Neural cell (in vitro differentiated cells): ENCODE results near the gene ASPRV1. TPM values are rescaled to one million over a fixed set of nuclear protein-coding genes. Genes with fewer than 3 reads are reported as not detected.

ENCODE experiments used
- H2AFZ ChIP-seq: fragments of 200-600, 300-800 bp; sonication (generic), shearing (Covaris generic); 2 replicates; pipeline ENCODE4 v1.6.0; 2014; ENCODE audit warnings: low read depth, mild to moderate bottlenecking, antibody characterized with exemption, low read length, moderate library complexity
- H3F3A ChIP-seq: fragments of 200-600 bp; shearing (Covaris generic); 2 replicates; pipeline ENCODE4 v1.6.1; 2016; ENCODE audit warnings: mild to moderate bottlenecking, moderate library complexity, mixed read lengths, antibody characterized with exemption, low read length; ENCODE audit not compliant: insufficient read depth, poor library complexity, severe bottlenecking
- H3K27ac ChIP-seq: fragments of 200-600, 300-800 bp; sonication (generic), shearing (Covaris generic); 2 replicates; pipeline ENCODE4 v1.5.1; 2014; ENCODE audit warnings: mild to moderate bottlenecking, low read length, moderate library complexity
- H3K27me3 ChIP-seq: fragments of 300-800, 200-600 bp; sonication (generic), shearing (Covaris generic); 2 replicates; pipeline ENCODE4 v1.6.0; 2014; ENCODE audit warnings: mild to moderate bottlenecking, low read depth, low read length, moderate library complexity; ENCODE audit not compliant: insufficient read depth
- H3K36me3 ChIP-seq: fragments of 300-800, 200-600 bp; sonication (generic), shearing (Covaris generic); 2 replicates; pipeline ENCODE4 v1.5.1; 2014; ENCODE audit warnings: mild to moderate bottlenecking, antibody characterized with exemption, low read length, moderate library complexity; ENCODE audit not compliant: insufficient read depth
- H3K4me2 ChIP-seq: fragments of 300-800, 200-600 bp; sonication (generic), shearing (Covaris generic); 2 replicates; pipeline ENCODE4 v1.6.0; 2014; ENCODE audit warnings: mild to moderate bottlenecking, low read length
- H3K4me3 ChIP-seq: fragments of 300-800, 200-600 bp; sonication (generic), shearing (Covaris generic); 2 replicates; pipeline ENCODE4 v1.5.1; 2014; ENCODE audit warnings: mild to moderate bottlenecking, low read length, moderate library complexity
- H3K79me2 ChIP-seq: fragments of 200-600 bp; shearing (Covaris generic); replicated peaks from 2 replicates; pipeline ENCODE4 v1.6.0; 2014; ENCODE audit warnings: mild to moderate bottlenecking, low read length, moderate library complexity; ENCODE audit not compliant: insufficient read depth
- H3K9ac ChIP-seq: fragments of 300-800, 200-600 bp; sonication (generic), shearing (Covaris generic); 2 replicates; pipeline ENCODE4 v1.6.1; 2016; ENCODE audit warnings: mild to moderate bottlenecking, low read length, mixed read lengths
- H3K9me2 ChIP-seq: fragments of 200-600 bp; shearing (Covaris generic); 2 replicates; pipeline ENCODE4 v1.6.1; 2016; ENCODE audit warnings: mild to moderate bottlenecking, low read length, mixed read lengths; ENCODE audit not compliant: insufficient read depth
- H3K9me3 ChIP-seq: fragments of 200-600, 300-800 bp; sonication (generic), shearing (Covaris generic); 2 replicates; pipeline ENCODE4 v1.6.1; 2016; ENCODE audit warnings: mild to moderate bottlenecking, mixed run types, low read length, moderate library complexity, mixed read lengths
- H4K20me1 ChIP-seq: fragments of 200-600 bp; shearing (Covaris generic); 2 replicates; pipeline ENCODE4 v1.6.1; 2016; ENCODE audit warnings: mild to moderate bottlenecking, mixed run types; ENCODE audit not compliant: insufficient read depth
- EP300 ChIP-seq: fragments of 450-650 bp; conservative IDR thresholded peaks from 2 replicates; pipeline ENCODE4 v1.6.1; 2014; ENCODE audit warnings: antibody characterized with exemption, mild to moderate bottlenecking, moderate library complexity; ENCODE audit not compliant: poor library complexity, severe bottlenecking
- EZH2 ChIP-seq: fragments of 200-600, 300-800 bp; shearing (Covaris generic), sonication (generic); IDR thresholded peaks from 2 replicates; pipeline ENCODE4 v1.6.1; 2014; ENCODE audit warnings: antibody characterized with exemption, low read length, borderline replicate concordance, mild to moderate bottlenecking; ENCODE audit not compliant: insufficient read depth, poor library complexity, severe bottlenecking
- MXI1 ChIP-seq: fragments of 450-650 bp; conservative IDR thresholded peaks from 2 replicates; pipeline ENCODE4 v1.6.1; 2014; ENCODE audit warnings: antibody characterized with exemption, mild to moderate bottlenecking; ENCODE audit not compliant: poor library complexity, severe bottlenecking
- POLR2AphosphoS5 ChIP-seq: IDR thresholded peaks from 2 replicates; pipeline ENCODE4 v1.6.1; 2012
- RAD21 ChIP-seq: fragments of 450-650 bp; conservative IDR thresholded peaks from 2 replicates; pipeline ENCODE4 v1.6.1; 2014; ENCODE audit warnings: antibody characterized with exemption, mild to moderate bottlenecking, moderate library complexity
- SMC3 ChIP-seq: fragments of 450-650 bp; conservative IDR thresholded peaks from 2 replicates; pipeline ENCODE4 v1.6.1; 2014; ENCODE audit warnings: antibody characterized with exemption, mild to moderate bottlenecking, moderate library complexity; ENCODE audit not compliant: poor library complexity
- TAF1 ChIP-seq: IDR thresholded peaks from 2 replicates; pipeline ENCODE4 v1.6.1; 2012; ENCODE audit warnings: low read depth
- polyA plus RNA-seq: library from polyadenylated mRNA; depleted of rRNA; stranded (reverse); fragments of >200 nt; gene quantifications from 2 replicates; pipeline ENCODE4 v1.2.3, GENCODE V29; 2014
- TF ChIP-seq, protein P1 (sequence below): IDR thresholded peaks from 2 replicates; pipeline ENCODE4 v1.6.1; 2012; ENCODE audit warnings: borderline replicate concordance
- TF ChIP-seq, protein P2 (sequence below): fragments of 450-650 bp; IDR thresholded peaks from 2 replicates; pipeline ENCODE4 v1.5.1; 2014; ENCODE audit warnings: antibody characterized with exemption, mild to moderate bottlenecking, moderate library complexity; ENCODE audit not compliant: poor library complexity, severe bottlenecking

ASPRV1 gene
- polyA plus RNA-seq, 1 donor from 2014 or later: 6.3 TPM

DNA sequence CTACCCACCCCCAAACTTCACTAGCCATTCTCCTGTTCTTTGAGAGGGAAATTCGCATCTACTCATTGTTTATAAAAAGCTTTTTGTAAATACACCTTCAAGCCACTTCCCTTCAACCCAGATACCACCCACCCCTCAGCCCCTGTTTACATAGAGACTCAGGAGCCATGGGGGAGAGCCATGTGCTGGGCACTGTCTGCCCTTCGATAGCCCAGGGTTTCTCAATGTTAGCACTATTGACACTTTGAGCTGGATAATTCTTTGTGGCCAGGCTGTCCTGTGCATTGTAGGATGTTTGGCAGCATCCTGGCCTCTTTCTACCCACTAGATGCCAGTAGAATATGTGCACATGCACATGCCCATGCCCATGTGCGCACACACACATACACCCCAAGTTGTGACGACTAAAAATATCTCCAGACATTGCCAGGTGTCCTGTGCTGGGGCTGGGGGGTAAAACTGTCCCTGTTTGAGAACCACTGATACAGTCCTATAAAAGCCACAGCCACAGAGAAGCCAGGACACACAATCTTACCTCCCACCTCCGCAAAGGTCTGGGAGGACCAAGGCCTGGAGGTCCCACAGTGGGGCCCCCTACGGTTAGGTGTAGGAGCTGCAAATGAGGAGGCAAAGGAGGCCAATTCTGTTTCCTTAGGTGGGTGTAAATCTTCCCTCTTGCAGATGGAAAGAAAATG, 44.5 kb upstream of the ASPRV1 start:
- H3K79me2 ChIP-seq: no peaks in the 10 kb centered on the region
- no peak overlapping the region for H3K4me2 ChIP-seq
- no peak overlapping the region for H3K9ac ChIP-seq
- no peak overlapping the region for H3K4me3 ChIP-seq
- H4K20me1 ChIP-seq: no peaks in the 10 kb centered on the region
- H3F3A ChIP-seq: no peaks in the 10 kb centered on the region
- no peaks in the 10 kb centered on the region for H3K9me3 ChIP-seq
- H3K9me2 ChIP-seq: no peaks in the 10 kb centered on the region
- TF ChIP-seq EP300: no peak
- TF ChIP-seq, protein P1, sequence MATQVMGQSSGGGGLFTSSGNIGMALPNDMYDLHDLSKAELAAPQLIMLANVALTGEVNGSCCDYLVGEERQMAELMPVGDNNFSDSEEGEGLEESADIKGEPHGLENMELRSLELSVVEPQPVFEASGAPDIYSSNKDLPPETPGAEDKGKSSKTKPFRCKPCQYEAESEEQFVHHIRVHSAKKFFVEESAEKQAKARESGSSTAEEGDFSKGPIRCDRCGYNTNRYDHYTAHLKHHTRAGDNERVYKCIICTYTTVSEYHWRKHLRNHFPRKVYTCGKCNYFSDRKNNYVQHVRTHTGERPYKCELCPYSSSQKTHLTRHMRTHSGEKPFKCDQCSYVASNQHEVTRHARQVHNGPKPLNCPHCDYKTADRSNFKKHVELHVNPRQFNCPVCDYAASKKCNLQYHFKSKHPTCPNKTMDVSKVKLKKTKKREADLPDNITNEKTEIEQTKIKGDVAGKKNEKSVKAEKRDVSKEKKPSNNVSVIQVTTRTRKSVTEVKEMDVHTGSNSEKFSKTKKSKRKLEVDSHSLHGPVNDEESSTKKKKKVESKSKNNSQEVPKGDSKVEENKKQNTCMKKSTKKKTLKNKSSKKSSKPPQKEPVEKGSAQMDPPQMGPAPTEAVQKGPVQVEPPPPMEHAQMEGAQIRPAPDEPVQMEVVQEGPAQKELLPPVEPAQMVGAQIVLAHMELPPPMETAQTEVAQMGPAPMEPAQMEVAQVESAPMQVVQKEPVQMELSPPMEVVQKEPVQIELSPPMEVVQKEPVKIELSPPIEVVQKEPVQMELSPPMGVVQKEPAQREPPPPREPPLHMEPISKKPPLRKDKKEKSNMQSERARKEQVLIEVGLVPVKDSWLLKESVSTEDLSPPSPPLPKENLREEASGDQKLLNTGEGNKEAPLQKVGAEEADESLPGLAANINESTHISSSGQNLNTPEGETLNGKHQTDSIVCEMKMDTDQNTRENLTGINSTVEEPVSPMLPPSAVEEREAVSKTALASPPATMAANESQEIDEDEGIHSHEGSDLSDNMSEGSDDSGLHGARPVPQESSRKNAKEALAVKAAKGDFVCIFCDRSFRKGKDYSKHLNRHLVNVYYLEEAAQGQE: no peak
- no peak for TF ChIP-seq RAD21
- TF ChIP-seq, protein P2, sequence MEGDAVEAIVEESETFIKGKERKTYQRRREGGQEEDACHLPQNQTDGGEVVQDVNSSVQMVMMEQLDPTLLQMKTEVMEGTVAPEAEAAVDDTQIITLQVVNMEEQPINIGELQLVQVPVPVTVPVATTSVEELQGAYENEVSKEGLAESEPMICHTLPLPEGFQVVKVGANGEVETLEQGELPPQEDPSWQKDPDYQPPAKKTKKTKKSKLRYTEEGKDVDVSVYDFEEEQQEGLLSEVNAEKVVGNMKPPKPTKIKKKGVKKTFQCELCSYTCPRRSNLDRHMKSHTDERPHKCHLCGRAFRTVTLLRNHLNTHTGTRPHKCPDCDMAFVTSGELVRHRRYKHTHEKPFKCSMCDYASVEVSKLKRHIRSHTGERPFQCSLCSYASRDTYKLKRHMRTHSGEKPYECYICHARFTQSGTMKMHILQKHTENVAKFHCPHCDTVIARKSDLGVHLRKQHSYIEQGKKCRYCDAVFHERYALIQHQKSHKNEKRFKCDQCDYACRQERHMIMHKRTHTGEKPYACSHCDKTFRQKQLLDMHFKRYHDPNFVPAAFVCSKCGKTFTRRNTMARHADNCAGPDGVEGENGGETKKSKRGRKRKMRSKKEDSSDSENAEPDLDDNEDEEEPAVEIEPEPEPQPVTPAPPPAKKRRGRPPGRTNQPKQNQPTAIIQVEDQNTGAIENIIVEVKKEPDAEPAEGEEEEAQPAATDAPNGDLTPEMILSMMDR: no peak
- no peak for TF ChIP-seq EZH2
- TF ChIP-seq SMC3: no peak
- no peak for TF ChIP-seq TAF1
- TF ChIP-seq POLR2AphosphoS5: no peak
- TF ChIP-seq MXI1: no peak
- no peaks in the 10 kb centered on the region for H3K36me3 ChIP-seq
- H3K27ac ChIP-seq: no peak overlapping the region
- H2AFZ ChIP-seq: no peak overlapping the region
- no peaks in the 10 kb centered on the region for H3K27me3 ChIP-seq

DNA sequence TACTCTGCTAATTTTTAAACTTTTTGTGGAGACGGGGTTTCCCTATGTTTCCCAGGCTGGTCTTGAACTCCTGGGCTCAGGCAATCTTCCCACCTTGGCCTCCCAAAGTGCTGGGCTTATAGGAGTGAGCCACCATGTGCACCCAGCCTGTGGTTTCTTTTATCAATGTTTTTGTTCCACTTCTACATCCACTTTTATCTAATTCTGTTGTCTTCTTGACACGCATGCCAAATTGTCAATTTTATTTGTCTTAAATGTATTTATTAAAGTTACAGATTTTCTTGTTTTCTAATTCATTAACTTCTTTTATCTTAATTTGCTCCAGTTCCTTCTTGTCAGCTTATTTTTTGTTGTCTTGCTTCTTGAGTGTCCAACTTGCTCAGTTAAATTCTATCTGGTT, 43.8 kb upstream of the ASPRV1 start:
- no peak overlapping the region for H3K4me3 ChIP-seq
- no peak for TF ChIP-seq EP300
- TF ChIP-seq, protein P1: no peak
- TF ChIP-seq, protein P2: no peak
- no peak for TF ChIP-seq TAF1
- TF ChIP-seq MXI1: no peak
- no peak overlapping the region for H3K4me2 ChIP-seq
- no peak overlapping the region for H3K27ac ChIP-seq
- H4K20me1 ChIP-seq: no peaks in the 10 kb centered on the region
- no peaks in the 10 kb centered on the region for H3K9me2 ChIP-seq
- no peak overlapping the region for H2AFZ ChIP-seq
- no peaks in the 10 kb centered on the region for H3K36me3 ChIP-seq
- H3F3A ChIP-seq: no peaks in the 10 kb centered on the region
- no peak overlapping the region for H3K9ac ChIP-seq
- no peaks in the 10 kb centered on the region for H3K27me3 ChIP-seq
- no peaks in the 10 kb centered on the region for H3K9me3 ChIP-seq
- H3K79me2 ChIP-seq: no peaks in the 10 kb centered on the region
